AG04449 (cell line): ENCODE data around the gene STK11.

Source experiments
- CTCF ChIA-PET: fragments of 350-600 bp; formaldehyde crosslinking; extraction: SDS; loops from one replicate; lab custom pipeline; 2021; ENCODE audit warnings: antibody characterized with exemption; lab: Yijun Ruan, JAX
- POLR2A ChIA-PET: fragments of 400-600, 350-600 bp; formaldehyde crosslinking; extraction: SDS; loops from one replicate; lab custom pipeline; 2020; ENCODE audit warnings: antibody characterized with exemption, inconsistent platforms; lab: Yijun Ruan, JAX
- DNase-seq: peaks from one replicate; pipeline ENCODE4 v3.0.0-alpha.2; 2010; ENCODE audit warnings: low read depth, low spot score
- H3K4me3 ChIP-seq: 2 replicates; pipeline ENCODE4 v1.5.1; 2011; ENCODE audit warnings: low read depth, mild to moderate bottlenecking, control low read depth, low read length
- TF ChIP-seq, protein P1 (sequence below): IDR thresholded peaks from one replicate; pipeline ENCODE4 v1.5.1; 2011; ENCODE audit warnings: mild to moderate bottlenecking, moderate library complexity, low read length, control low read depth, inconsistent platforms; ENCODE audit not compliant: insufficient read depth; ENCODE audit errors: missing control alignments

Gene STK11

DNA sequence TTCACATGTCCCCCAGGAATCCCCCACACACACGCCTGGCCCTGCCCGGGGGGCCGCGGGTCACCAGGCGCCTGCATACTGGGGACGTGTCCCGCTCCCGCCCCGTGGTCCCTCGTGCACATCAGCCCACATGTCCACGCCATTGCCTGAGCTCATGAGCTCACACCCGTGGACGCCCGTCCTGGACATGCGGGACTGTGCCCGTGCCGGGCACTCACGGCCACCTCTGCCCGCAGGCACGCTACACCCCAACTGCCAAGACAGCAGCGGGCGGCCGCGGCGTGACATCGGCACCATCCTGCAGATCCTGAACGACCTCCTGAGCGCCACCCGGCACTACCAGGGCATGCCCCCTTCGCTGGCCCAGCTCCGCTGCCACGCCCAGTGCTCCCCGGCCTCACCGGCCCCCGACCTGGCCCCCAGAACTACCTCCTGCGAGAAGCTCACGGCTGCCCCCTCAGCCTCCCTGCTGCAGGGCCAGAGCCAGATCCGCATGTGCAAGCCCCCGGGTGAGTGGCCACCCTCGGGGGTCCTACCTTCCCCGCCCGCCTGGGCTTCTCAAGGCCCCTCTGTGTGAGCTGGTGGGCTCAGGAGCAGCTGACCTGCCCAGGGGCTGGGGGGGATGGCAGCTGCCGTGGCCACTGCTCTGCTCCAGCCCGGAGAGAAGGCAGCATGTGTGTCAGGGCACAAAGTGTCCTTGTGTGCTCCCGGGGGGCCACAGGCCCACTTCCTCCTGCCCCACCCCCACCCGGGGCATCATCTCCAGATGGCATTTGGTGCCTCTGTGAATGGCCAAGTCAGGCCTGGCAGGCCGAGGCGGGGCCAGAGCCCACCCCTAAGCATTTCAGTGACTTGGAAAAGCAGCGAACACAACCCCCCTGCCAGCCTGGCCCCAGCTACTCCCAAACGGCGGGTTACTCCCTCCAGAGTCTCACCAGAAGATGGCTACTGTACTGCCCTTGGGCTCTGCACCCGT lies 49.9 kb downstream of the STK11 start:
- no peak overlapping the region for H3K4me3 ChIP-seq
- ChIA-PET CTCF (interaction anchor here (0.9 to 6.4 kb wide), 3 partner anchors 12 to 15 kb away, joined by 4 to 69 read pairs (median 18); partner anchors contain the start of gene CIRBP), POLR2A (interaction anchor here (1.5 to 7.6 kb wide), 3 partner anchors 9 to 20 kb away, joined by 4 to 188 read pairs (median 8); partner anchors contain the start of genes CIRBP and FAM174C)
- no peak for DNase-seq
- TF ChIP-seq, protein P1, sequence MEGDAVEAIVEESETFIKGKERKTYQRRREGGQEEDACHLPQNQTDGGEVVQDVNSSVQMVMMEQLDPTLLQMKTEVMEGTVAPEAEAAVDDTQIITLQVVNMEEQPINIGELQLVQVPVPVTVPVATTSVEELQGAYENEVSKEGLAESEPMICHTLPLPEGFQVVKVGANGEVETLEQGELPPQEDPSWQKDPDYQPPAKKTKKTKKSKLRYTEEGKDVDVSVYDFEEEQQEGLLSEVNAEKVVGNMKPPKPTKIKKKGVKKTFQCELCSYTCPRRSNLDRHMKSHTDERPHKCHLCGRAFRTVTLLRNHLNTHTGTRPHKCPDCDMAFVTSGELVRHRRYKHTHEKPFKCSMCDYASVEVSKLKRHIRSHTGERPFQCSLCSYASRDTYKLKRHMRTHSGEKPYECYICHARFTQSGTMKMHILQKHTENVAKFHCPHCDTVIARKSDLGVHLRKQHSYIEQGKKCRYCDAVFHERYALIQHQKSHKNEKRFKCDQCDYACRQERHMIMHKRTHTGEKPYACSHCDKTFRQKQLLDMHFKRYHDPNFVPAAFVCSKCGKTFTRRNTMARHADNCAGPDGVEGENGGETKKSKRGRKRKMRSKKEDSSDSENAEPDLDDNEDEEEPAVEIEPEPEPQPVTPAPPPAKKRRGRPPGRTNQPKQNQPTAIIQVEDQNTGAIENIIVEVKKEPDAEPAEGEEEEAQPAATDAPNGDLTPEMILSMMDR, result no peak

DNA sequence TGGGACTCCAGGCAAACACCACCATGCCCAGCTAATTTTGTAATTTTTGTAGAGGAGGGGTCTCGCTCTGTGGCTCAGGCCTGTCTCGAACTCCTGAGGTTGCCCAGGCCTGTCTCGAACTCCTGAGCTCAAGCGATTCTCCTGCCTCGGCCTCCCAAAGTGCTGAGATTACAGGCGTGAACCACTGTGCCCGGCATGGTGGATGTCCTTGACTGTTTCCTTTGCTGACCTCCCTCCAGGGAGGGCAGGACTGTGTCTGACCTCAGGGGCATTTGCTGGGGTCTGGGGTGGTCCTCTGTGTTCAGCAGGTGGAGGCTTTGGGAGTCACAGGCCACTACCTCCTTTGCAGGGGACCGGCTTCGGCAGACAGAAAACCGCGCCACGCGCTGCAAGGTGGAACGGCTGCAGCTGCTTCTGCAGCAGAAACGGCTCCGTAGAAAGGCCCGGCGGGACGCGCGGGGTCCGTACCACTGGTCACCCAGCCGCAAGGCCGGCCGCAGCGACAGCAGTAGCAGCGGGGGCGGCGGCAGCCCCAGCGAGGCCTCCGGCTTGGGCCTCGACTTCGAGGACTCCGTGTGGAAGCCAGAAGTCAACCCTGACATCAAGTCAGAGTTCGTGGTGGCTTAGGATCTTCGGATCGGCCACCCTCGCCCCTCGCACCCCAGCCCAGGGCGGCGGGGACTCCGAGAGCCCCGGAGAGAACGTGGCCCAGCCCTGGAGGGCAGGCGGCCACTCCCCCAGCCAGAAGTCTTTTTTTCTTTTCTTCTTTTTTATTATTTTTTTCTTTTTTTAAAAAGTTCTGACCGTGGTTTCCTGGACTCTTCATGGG lies 51.3 kb downstream of the STK11 start:
- POLR2A ChIA-PET, result interaction anchor here (2.1 to 7.6 kb wide), 2 partner anchors 8 to 12 kb away, joined by 8 to 188 read pairs; partner anchors contain the start of gene CIRBP
- CTCF ChIA-PET, result interaction anchor here (2.8 to 6.4 kb wide), 2 partner anchors 11 to 13 kb away, joined by 18 to 69 read pairs; partner anchors contain the start of gene CIRBP
- TF ChIP-seq, protein P1, result no peak
- no peak for DNase-seq
- no peak overlapping the region for H3K4me3 ChIP-seq

DNA sequence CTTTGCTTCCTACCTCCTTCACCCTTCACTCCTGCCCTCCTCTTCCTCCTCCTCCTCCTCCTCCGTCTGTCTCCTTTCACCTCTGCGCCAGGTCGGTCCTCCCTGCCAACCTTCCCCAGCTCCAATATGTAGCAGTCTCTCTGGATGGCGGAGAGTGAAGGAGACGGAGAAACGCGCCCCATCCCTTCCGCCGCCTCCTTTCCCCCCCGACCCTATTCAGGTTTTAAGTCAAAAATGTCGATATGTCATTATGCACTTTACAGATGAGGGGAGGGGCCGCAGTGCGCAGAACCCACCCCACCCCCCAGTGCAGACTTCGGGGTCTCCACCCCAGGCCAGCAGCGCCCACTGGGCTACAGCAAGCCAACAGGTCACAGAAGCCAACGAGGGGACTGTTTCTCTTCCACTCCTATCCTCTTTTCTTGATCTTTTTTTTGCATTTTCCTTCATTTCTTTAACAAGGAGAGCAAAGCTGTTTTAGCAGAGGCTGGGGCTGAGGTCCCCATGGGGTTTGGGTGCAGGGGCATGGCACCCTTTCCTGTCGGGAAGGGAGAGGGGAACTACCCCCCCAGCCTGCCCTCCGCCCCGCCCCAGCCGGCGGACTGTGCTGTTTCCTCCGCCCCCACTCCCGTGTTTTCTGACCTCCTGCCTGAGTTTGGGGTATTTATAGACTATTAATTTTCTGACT lies 52.0 kb downstream of the STK11 start:
- TF ChIP-seq, protein P1, result no peak
- H3K4me3 ChIP-seq, result no peak overlapping the region
- ChIA-PET CTCF (interaction anchor here (2.8 to 6.4 kb wide), 2 partner anchors 10 to 14 kb away, joined by 18 to 69 read pairs; partner anchors contain the start of gene CIRBP), POLR2A (interaction anchor here (1.1 to 7.6 kb wide), 4 partner anchors 7 to 16 kb away, joined by 4 to 188 read pairs (median 22); partner anchors contain the start of gene CIRBP)
- no peak for DNase-seq

DNA sequence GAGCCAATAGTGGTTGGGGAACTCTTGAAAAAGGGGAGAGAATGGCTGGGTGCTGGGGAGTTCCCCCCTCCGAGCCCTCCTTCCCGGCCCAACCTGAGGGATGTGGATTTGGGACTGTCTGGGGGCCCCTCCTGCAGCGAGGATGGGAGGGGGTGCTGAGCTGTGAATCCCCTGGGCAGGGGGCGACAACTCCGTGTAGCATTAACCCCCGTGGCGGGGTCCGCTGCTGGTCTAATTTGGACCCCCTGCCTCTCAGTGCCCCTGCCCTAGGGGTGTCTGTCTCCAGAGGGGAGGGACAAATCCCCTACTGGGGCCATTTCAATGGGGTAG lies 52.5 kb downstream of the STK11 start:
- no peak for DNase-seq
- TF ChIP-seq, protein P1, result no peak
- H3K4me3 ChIP-seq, result no peak overlapping the region
- CTCF ChIA-PET, result interaction anchor here (6.4 kb wide), 1 partner anchor 10 kb away, joined by 69 read pairs; the partner anchor contains the start of gene CIRBP
- POLR2A ChIA-PET, result interaction anchor here (1.1 to 7.6 kb wide), 3 partner anchors 7 to 15 kb away, joined by 4 to 188 read pairs (median 36); partner anchors contain the start of gene CIRBP

DNA sequence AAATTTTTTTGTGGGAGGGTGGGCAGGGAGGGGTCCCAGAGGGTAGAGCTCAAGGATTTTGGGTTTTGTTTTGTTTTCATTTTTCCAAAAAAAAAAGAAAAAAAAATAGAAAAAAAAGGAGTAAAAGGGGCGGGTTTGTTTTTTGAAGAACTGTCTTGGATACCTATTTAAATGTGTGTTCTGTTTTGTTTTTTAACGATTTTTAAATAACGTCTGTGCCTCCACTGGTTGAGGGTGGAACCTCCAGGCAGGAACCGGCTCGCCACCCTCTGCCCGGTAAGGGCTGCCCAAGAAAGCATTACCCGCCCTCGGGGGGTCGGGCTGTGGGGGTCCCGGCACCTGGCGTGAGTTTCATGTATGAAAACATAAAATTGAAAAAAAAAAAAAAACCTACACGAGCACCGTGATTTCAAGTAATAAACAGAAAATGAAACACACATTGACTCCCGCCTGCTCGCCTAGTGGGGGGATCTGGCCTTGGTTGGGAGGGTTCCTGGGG lies 53.2 kb downstream of the STK11 start:
- no peak overlapping the region for H3K4me3 ChIP-seq
- TF ChIP-seq, protein P1, result no peak
- no peak for DNase-seq
- ChIA-PET CTCF (interaction anchor here (6.4 to 11.8 kb wide), 2 partner anchors 9 to 16 kb away, joined by 69 to 626 read pairs; partner anchors contain the start of genes ATP5F1D and CIRBP), POLR2A (interaction anchor here (1.1 to 7.6 kb wide), 3 partner anchors 6 to 14 kb away, joined by 4 to 188 read pairs (median 36); partner anchors contain the start of gene CIRBP)
